ACC112 (cell line): ENCODE measurements around the gene EVA1B.

Experiments used
- H2AFZ ChIP-seq: fragments of 200-600 bp; sonication (generic); one replicate; pipeline ENCODE4 v1.6.0; 2017; ENCODE audit warnings: antibody characterized with exemption, low read length; ENCODE audit not compliant: unreplicated experiment
- H3K27ac ChIP-seq: fragments of 200-600 bp; sonication (generic); 2 replicates; pipeline ENCODE4 v1.5.1; 2014; ENCODE audit warnings: low read depth, mild to moderate bottlenecking, antibody characterized with exemption, low read length, moderate library complexity
- H3K27me3 ChIP-seq: fragments of 200-600 bp; sonication (generic); 2 replicates; pipeline ENCODE4 v1.6.1; 2014; ENCODE audit warnings: mild to moderate bottlenecking, antibody characterized with exemption, low read length, moderate library complexity, mixed read lengths; ENCODE audit not compliant: insufficient read depth
- H3K36me3 ChIP-seq: fragments of 200-600 bp; sonication (generic); 2 replicates; pipeline ENCODE4 v1.6.1; 2016; ENCODE audit warnings: mild to moderate bottlenecking, antibody characterized with exemption, low read length, moderate library complexity, mixed read lengths; ENCODE audit not compliant: insufficient read depth
- H3K4me1 ChIP-seq: fragments of 200-600 bp; sonication (generic); one replicate; pipeline ENCODE4 v1.6.1; 2016; ENCODE audit warnings: low read length, mixed read lengths; ENCODE audit not compliant: insufficient read depth, unreplicated experiment, control insufficient read depth
- H3K4me3 ChIP-seq: fragments of 200-600 bp; sonication (generic); 2 replicates; pipeline ENCODE4 v1.5.1; 2014; ENCODE audit warnings: mild to moderate bottlenecking, low read depth, low read length
- H3K79me2 ChIP-seq: fragments of 200-600 bp; sonication (generic); one replicate; pipeline ENCODE4 v1.6.0; 2016; ENCODE audit warnings: low read length; ENCODE audit not compliant: control insufficient read depth, unreplicated experiment, insufficient read depth

Gene EVA1B

DNA sequence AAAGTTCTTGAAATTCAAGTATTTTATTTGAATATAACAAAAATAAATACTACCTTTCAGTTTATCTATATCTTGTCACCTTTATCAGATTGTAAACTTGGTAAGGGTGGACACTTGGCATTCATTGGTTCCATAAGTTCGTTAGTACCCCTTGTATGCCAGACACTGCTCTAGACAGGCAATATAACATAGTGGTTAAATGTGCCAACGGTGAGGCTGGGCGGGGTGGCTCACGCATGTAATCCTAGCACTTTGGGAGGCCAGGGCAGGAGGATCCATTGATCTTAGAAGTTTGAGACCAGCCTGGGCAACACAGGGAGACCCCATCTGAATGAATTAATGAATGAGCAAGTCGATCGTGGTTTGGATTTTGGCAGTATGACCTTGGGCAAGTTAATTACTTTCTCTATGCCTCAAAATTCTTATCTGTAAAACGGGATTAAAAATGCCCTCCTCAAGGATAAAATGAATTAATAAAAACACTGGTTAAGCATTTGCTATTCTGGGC, 43.6 kb downstream of the EVA1B start:
- peaks cover 9% of the 10 kb centered on the region for H3K4me1 ChIP-seq
- peaks cover 11% of the 10 kb centered on the region for H3K36me3 ChIP-seq
- no peak overlapping the region for H3K4me3 ChIP-seq
- H3K27me3 ChIP-seq: no peaks in the 10 kb centered on the region
- peak overlapping the region; percentile 4; the same call in 1 of the 2 replicates for H3K27ac ChIP-seq
- peaks cover 54% of the 10 kb centered on the region for H3K79me2 ChIP-seq
- no peak overlapping the region for H2AFZ ChIP-seq

DNA sequence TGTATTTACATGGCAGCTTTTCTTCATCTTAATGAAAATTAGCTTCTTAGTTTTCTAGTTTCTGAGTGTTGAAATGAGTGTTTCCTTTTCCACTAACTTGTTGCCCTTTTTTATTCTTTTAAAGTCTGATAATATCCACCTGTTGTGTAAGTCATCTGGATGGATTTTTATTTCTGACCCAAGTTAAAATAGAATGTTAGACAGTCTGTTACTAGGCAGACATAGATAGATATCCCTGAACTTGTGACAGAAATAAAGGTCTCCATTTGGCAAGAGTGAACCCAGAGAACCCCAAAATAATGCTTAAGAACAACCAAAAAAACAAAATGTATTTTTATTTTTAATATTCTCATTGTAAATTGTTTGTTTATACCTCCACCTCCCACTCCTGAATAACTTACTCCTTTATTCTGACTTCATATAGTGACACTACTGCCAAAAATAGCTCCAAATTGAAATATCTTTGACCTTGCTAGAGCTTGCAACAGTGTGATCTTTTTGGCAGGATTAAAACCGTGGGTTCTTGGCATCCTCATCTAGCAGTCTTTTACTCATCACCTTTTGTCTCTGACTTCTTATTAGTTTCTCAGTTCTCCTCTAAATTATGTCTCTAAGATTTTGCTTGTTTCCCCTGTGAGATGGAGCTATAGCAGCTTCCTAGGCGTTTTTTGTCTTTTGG, 44.2 kb downstream of the EVA1B start:
- Histone ChIP-seq H3K79me2 (peaks cover 55% of the 10 kb centered on the region), H3K36me3 (peaks cover 8% of the 10 kb centered on the region), H3K4me1 (peaks cover 9% of the 10 kb centered on the region), H3K27me3 (no peaks in the 10 kb centered on the region), H3K27ac (peak overlapping the region; percentile 24; the same call in 1 of the 2 replicates), H2AFZ (no peak overlapping the region), H3K4me3 (no peak overlapping the region)

DNA sequence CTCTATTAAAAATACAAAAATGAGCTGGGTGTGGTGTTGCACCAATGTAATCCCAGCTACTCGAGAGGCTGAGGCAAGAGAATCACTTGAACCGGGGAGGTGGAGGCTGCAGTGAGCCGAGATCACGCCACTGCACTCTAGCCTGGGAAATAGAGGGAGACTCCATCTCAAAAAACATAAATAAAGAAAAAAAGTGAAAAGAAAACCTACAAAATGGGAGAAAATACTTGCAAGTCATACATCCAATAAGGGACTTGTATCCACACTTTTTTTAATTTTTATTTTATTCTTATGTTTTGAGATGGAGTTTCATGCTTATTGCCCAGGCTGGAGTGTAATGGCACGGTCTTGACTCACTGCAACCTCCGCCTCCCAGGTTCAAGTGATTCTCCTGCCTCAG, 46.8 kb downstream of the EVA1B start:
- Histone ChIP-seq H3K27ac (no peak overlapping the region), H2AFZ (no peak overlapping the region), H3K36me3 (peaks cover 22% of the 10 kb centered on the region), H3K79me2 (peaks cover 69% of the 10 kb centered on the region), H3K4me1 (peaks cover 9% of the 10 kb centered on the region), H3K27me3 (no peaks in the 10 kb centered on the region), H3K4me3 (no peak overlapping the region)

DNA sequence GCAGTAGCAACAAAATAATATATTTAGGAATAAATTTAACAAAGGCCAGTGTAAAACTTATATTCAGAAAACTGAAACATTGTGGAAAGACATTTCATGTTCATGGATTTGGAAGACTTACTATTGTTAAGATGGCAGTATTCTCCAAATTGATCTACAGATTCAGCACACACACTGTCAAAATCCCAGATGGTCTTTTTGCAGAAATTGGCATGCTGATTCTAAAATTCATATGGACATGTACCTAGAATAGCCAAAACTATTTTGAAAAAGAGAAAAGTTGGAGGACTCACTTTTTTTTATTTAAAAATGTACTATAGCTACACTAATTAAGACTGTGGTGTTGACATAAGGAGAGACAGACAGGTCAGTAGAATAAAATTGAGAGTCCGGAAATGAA, 49.2 kb downstream of the EVA1B start:
- no peak overlapping the region for H2AFZ ChIP-seq
- H3K36me3 ChIP-seq: peaks cover 27% of the 10 kb centered on the region
- peaks cover 69% of the 10 kb centered on the region for H3K79me2 ChIP-seq
- no peak overlapping the region for H3K4me3 ChIP-seq
- peaks cover 8% of the 10 kb centered on the region for H3K4me1 ChIP-seq
- H3K27me3 ChIP-seq: no peaks in the 10 kb centered on the region
- no peak overlapping the region for H3K27ac ChIP-seq

DNA sequence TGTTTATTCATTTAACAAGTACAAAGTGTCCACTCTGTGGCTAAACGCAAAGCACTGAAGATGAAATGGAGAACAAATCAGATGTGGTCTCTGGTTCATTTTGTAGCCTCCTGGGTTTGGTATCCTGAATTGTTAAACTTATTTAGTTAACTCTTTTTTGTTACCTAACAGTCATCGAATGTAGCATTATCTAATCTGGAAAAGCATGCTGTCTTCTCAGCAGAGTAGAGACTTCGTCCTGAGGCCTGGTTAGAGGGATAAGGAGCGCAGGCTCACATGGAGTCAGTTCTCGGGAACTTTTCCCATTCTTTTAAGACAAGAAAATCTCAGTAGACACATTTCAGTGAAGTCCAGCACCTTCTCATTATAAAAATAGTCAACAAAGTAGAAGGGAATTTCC, 50.4 kb downstream of the EVA1B start:
- Histone ChIP-seq H3K36me3 (peaks cover 27% of the 10 kb centered on the region), H3K27me3 (no peaks in the 10 kb centered on the region), H3K27ac (no peak overlapping the region), H3K4me1 (no peaks in the 10 kb centered on the region), H3K79me2 (peaks cover 70% of the 10 kb centered on the region), H3K4me3 (no peak overlapping the region), H2AFZ (no peak overlapping the region)
